Esophagus squamous epithelium (tissue), 5 donors: Measurements from ENCODE around the gene MZT2A. TPM values are rescaled to one million over a fixed set of nuclear protein-coding genes. Genes with fewer than 3 reads are reported as not detected.
"Not testable (repeated sequence)": the region's sequence is repeated elsewhere in the genome, so short reads cannot be mapped to it uniquely, and the experiment has no call there.

ENCODE experiments used
- DNase-seq: peaks from one replicate; lab custom pipeline; 2025; lab: John Stamatoyannopoulos, UW
- H3K27ac ChIP-seq, 4 donors: fragments of 200-600 bp; sonication (generic); one replicate each; pipeline ENCODE4 v1.5.1; 2016 to 2019; ENCODE audit warnings: mild to moderate bottlenecking in 1 of 4
- H3K27me3 ChIP-seq, 4 donors: fragments of 200-600 bp; sonication (generic); 1 replicate in 3 of 4; 2 replicates in 1 of 4; pipeline versions ENCODE4 v1.5.1 to v1.6.0; 2017 to 2021; ENCODE audit warnings: antibody characterized with exemption in 1 of 4
- H3K36me3 ChIP-seq, 3 donors: fragments of 200-600 bp; sonication (generic); one replicate each; pipeline ENCODE4 v1.5.1; 2016 to 2019
- H3K4me1 ChIP-seq, 3 donors: fragments of 200-600 bp; sonication (generic); one replicate each; pipeline ENCODE4 v1.5.1; 2017 to 2019
- H3K4me3 ChIP-seq, 4 donors: fragments of 200-600 bp; sonication (generic); 1 replicate in 3 of 4; 2 replicates in 1 of 4; pipeline ENCODE4 v1.5.1; 2016 to 2019; ENCODE audit warnings: mild to moderate bottlenecking in 2 of 4, moderate library complexity in 1 of 4
- H3K9me3 ChIP-seq, 3 donors: fragments of 200-600 bp; sonication (generic); one replicate each; pipeline ENCODE4 v1.5.1; 2016 to 2019
- POLR2A ChIP-seq, 4 donors: fragments of 450-650 bp; IDR thresholded peaks; one replicate each; pipeline ENCODE4 v1.6.1; 2017; ENCODE audit warnings: antibody characterized with exemption in 4 of 4, mild to moderate bottlenecking in 4 of 4, moderate library complexity in 3 of 4
- WGBS, 2 donors: methylation state at CpG; one replicate each; pipeline ENCODE4 v1.1.5; 2018; 5-methylcytosine and 5-hydroxymethylcytosine counted together
- intact Hi-C: fragments of 100-400 bp; cut with DNase I; formaldehyde crosslinking; loops from one replicate; pipeline ENCODE4 v1.15.0; 2022
- total RNA-seq, 4 donors: library from RNA; depleted of rRNA; stranded (reverse); fragments of >200 nt; gene quantifications; one replicate each; pipeline ENCODE4 v1.1.0, GENCODE V29; 2016
- TF ChIP-seq, protein P1 (sequence below), 6 experiments: fragments of 450-650 bp in 4 of 6; fragments of 200-600 bp in 2 of 6; sonication (generic) in 2 of 6; IDR thresholded peaks; one replicate each; pipeline ENCODE4 v1.5.1; 2016 to 2019; ENCODE audit warnings: antibody characterized with exemption in 6 of 6, mild to moderate bottlenecking in 4 of 6, moderate library complexity in 4 of 6
- donor health status: DM: yes; HTN: yes; CAD: no.

The MZT2A gene
- total RNA-seq, 4 donors from 2014 or later = 101 to 169 (median 118) TPM

DNA sequence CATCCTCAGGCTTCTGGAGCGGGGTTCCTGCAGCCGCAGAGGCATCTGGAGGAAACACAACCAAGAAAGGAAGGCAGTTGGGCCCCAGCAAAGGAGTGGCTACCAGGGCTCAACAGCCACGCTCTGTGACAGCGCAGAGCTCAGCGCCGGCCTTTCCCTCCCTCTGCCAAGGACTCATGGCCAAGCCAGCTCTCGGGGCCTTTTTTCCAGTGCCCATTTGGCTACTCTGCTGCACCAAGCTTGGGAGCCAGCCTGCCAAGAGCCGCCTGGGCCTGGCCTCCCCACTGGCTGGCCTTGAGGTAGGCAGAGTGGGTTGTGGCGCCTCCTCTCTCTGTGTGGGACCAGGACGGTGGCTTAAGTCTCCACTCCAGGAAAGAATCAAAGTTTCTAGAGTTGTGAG lies 28.3 kb upstream of the MZT2A start:
- TF ChIP-seq, protein P1, sequence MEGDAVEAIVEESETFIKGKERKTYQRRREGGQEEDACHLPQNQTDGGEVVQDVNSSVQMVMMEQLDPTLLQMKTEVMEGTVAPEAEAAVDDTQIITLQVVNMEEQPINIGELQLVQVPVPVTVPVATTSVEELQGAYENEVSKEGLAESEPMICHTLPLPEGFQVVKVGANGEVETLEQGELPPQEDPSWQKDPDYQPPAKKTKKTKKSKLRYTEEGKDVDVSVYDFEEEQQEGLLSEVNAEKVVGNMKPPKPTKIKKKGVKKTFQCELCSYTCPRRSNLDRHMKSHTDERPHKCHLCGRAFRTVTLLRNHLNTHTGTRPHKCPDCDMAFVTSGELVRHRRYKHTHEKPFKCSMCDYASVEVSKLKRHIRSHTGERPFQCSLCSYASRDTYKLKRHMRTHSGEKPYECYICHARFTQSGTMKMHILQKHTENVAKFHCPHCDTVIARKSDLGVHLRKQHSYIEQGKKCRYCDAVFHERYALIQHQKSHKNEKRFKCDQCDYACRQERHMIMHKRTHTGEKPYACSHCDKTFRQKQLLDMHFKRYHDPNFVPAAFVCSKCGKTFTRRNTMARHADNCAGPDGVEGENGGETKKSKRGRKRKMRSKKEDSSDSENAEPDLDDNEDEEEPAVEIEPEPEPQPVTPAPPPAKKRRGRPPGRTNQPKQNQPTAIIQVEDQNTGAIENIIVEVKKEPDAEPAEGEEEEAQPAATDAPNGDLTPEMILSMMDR (IDR thresholded peaks at IDR 0.05) = no peak
- TF ChIP-seq POLR2A (IDR thresholded peaks at IDR 0.05) = no peak
- intact Hi-C loops = no loop called here
- no peaks in the 10 kb centered on the region for H3K27me3 ChIP-seq
- no peak overlapping the region for H3K4me3 ChIP-seq
- no peaks in the 10 kb centered on the region for H3K9me3 ChIP-seq
- WGBS, 2 donors = 92 to 100% methylated on average over 1 to 5 of the region's 10 CpGs
- H3K4me1 ChIP-seq = no peaks in the 10 kb centered on the region
- no peak overlapping the region for H3K27ac ChIP-seq
- DNase-seq = no peak
- peaks cover 0 to 50% (median 11%) of the 10 kb centered on the region in 3 donors for H3K36me3 ChIP-seq

DNA sequence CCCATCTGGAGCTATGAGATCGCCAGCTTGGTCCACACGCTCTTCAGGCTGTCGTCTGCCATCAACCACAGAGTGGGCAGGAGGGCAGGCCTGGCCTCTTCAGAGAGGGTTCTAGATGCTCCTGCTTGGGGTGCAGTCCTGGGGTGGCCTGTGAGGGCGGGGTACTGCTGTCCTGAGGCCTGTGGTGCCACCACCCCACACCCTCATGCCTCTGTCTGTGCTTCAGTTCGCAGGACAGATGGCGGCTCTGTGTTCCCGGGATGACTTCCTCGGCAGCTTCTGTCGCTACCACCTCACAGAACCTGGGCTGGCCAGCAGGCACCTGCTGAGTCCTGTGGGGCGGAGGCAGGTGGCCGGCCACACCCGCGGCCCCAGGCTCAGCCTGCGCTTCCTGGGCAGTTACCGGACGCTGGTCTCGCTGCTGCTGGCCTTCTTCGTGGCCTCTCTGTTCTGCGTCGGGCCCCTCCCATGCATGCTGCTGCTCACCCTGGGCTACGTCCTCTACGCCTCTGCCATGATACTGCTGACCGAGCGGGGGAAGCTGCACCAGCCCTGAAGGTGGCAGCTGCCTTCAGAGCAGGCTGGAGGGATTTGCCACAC lies 27.8 kb upstream of the MZT2A start:
- H3K27ac ChIP-seq, H3K27me3 ChIP-seq, H3K4me1 ChIP-seq, intact Hi-C loops, H3K4me3 ChIP-seq, DNase-seq, H3K9me3 ChIP-seq: not testable (repeated sequence)
- 65 to 84% methylated on average over 2 to 3 of the region's 24 CpGs for WGBS, 2 donors
- H3K36me3 ChIP-seq = peaks cover 0 to 50% (median 11%) of the 10 kb centered on the region in 3 donors

DNA sequence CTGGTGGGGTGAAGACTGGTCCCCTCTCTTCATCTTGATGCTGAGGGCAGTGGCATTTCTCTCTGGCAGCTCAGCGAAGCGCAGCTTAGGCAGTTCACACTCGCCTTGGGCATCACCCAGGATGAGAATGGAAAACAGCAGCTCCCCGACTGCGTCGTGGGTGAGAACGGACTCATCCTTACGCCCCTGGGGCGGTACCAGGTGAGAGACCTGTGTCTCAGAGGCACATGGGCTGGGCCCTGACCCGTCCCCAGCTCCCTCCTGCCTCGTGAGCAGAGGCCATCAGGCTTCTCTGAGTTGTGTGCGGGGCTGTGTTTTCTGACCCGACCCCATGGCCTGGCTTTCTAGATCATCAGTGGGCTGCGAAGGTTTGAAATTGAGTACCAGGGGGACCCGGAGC lies 27.3 kb upstream of the MZT2A start:
- DNase-seq = no peak
- Histone ChIP-seq H3K27me3 (no peaks in the 10 kb centered on the region), H3K4me3 (no peak overlapping the region), H3K27ac (no peak overlapping the region), H3K9me3 (no peaks in the 10 kb centered on the region), H3K4me1 (no peaks in the 10 kb centered on the region), H3K36me3 (peaks cover 0 to 50% (median 11%) of the 10 kb centered on the region in 3 donors)
- 87% methylated on average over 3 to 8 of the region's 15 CpGs for WGBS, 2 donors
- intact Hi-C loops = no loop called here
- no peak for TF ChIP-seq POLR2A (IDR thresholded peaks at IDR 0.05)
- TF ChIP-seq, protein P1 (IDR thresholded peaks at IDR 0.05) = no peak

DNA sequence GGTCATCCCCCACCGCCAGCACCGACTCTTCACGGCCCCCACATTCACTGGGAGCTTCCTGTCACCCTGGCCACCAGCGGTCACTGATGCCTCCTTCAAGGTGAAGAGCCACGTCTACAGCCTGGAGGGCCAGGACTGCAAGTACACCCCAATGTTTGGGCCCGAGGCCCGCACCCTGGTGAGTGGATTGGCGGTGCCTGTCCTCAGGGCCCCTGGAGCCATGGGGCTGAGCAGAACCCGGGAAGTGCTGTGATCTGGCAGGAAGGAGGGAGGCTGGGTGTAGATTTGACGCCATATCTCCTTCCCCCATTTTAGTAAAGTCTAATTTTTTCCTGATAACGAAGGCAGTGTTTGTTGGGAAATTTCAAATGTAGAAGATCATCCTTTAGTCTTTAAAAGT lies 26.3 kb upstream of the MZT2A start:
- H3K4me1 ChIP-seq, H3K27me3 ChIP-seq, H3K4me3 ChIP-seq, H3K9me3 ChIP-seq, H3K27ac ChIP-seq, DNase-seq, intact Hi-C loops: not testable (repeated sequence)
- peaks cover 4 to 60% (median 11%) of the 10 kb centered on the region in 3 donors for H3K36me3 ChIP-seq
- WGBS, 2 donors = 77 to 79% methylated on average over 3 of the region's 11 CpGs

DNA sequence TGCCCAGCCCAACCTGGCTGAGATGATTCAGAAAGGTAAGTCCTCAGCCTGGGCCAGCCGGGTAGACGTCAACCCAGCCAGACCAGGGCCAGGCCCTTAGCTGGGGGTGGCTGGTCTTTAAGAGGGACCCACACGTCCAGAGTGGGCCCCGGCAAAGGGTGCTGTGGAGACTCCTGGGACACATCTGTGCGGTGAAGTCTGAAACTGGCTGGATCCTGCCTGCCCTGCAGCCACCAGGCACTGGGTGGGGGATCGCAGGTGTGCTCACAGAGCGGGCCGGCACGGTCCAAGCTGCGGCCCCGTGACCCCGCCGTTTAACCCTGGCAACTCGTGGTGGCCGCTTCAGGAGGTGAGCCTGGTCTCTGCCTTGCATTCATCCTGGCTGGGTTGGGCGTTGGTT lies 25.7 kb upstream of the MZT2A start:
- H3K36me3 ChIP-seq = peaks cover 4 to 66% (median 11%) of the 10 kb centered on the region in 3 donors
- H3K4me1 ChIP-seq, H3K9me3 ChIP-seq, intact Hi-C loops, H3K4me3 ChIP-seq, DNase-seq, H3K27ac ChIP-seq, H3K27me3 ChIP-seq: not testable (repeated sequence)
- 85% methylated on average over 5 of the region's 16 CpGs; no CpG with 5 or more reads in 1 of the 2 donors for WGBS, 2 donors

DNA sequence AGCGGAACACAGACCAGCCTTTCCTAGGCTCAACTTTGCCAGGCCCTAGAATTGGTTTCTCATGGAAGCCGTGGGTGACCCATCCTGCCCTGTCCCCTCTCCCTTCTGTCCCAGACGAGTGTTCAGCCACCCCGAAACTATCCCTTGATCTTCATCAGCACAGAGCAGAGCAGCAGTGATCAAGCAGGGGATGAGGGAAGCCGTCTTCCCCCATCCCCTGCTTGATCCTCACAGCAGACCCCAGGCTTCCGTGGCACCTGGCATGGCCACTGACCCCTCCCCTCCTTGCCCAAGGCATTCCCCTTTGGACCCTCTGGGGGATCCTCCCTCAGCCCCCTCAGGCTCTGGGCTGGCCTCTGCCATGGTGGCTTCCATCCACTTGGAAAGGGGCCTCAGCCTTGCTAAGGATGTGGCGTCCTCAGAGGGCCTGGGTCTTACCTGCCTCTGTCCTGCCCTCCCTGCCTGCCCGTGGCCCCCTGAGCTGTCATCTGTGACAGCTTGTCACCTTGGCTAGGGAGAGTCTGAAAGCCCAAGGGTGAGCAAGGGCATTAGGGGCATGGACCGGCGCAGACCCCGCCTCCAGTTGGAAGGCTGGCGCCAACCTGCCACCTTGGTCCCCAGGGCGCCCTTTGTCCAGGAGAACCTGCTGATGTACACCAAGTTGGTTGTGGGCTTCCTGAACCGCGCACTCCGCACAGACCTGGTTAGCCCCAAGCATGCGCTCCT lies 25.1 kb upstream of the MZT2A start:
- no peak for DNase-seq
- Histone ChIP-seq H3K9me3 (no peaks in the 10 kb centered on the region), H3K27me3 (no peaks in the 10 kb centered on the region), H3K36me3 (peaks cover 4 to 72% (median 11%) of the 10 kb centered on the region in 3 donors), H3K4me1 (no peaks in the 10 kb centered on the region), H3K27ac (no peak overlapping the region), H3K4me3 (no peak overlapping the region)
- intact Hi-C loops = no loop called here
- 85 to 94% methylated on average over 4 to 7 of the region's 17 CpGs for WGBS, 2 donors
- no peak for TF ChIP-seq POLR2A (IDR thresholded peaks at IDR 0.05)

DNA sequence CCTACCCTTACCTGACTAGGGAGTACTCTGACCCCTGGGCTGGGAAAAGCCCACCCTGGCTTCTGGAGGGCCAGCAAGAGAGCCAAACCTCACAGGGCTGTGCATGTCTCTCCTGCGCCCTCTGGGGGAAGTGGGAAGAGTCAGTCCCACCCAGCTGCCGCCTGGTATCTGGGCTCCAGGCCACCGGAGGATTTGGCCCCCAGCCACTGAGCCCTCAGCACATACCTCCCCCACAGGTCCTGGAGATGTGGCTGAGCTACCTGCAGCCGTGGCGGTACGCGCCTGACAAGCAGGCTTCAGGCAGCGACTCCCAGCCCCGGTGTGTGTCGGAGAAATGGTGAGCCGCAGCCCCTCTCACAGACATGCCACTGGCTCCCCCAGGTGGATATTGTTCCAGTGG lies 24.4 kb upstream of the MZT2A start:
- H3K4me1 ChIP-seq, intact Hi-C loops, H3K4me3 ChIP-seq, H3K9me3 ChIP-seq, H3K27ac ChIP-seq, DNase-seq, H3K27me3 ChIP-seq: not testable (repeated sequence)
- peaks cover 4 to 79% (median 11%) of the 10 kb centered on the region in 3 donors for H3K36me3 ChIP-seq
- 40% methylated on average over 1 of the region's 11 CpGs; no CpG with 5 or more reads in 1 of the 2 donors for WGBS, 2 donors
- TF ChIP-seq, protein P1 (IDR thresholded peaks at IDR 0.05) = peak in 2 of 6 experiments; percentile 9 to 17
